CD4-positive, alpha-beta T cell treated with Interleukin-4 for 1 hour (primary cell): ENCODE results near the gene NTM.

Source experiments
- DNase-seq, 2 donors: peaks; one replicate each; pipeline ENCODE4 v3.0.0-alpha.2; 2020 to 2022

Gene NTM

DNA sequence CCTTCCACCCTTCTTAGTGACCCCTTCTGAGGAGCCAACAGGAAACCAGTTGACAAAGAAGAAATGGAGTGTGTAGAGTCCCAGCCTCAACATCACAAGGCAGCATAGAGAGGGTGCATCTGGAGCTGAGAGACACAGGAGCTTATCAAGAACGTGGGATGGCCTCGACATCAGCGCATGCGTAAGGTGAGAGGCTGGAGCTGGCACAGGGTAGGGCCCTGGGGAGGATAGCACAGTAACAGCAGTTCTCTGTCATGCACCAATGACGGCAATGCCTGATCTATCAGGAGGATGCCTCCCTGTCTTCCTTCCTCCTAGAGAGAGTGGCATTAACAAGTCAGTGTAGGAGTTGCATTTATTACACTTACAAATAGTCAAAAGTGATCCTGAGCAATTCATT lies 426.1 kb downstream of the NTM start:
- DNase-seq, result no peak

DNA sequence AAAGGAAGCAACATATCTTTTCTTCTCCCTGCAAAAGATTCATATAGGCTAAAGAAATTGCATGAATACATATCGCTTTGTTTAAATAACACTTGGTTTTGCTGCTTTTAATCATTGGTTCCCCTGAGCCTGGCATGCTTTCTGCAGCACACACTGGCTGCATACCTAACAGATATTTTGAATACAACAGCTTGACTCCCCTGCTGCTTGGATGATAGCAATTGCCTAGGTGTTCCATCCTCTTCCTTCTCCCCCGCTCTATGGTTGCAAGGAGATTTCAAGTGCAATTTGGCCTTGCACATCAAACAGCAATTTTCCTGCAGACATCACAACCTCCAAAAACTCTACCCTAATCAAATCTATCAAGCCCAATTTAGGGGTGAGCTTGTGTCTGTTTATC lies 430.0 kb downstream of the NTM start:
- DNase-seq, result no peak

- no peak for DNase-seq
These were observed 432.2 kb downstream of the NTM start for GRCh38 chr11:131802440-131803115.

DNA sequence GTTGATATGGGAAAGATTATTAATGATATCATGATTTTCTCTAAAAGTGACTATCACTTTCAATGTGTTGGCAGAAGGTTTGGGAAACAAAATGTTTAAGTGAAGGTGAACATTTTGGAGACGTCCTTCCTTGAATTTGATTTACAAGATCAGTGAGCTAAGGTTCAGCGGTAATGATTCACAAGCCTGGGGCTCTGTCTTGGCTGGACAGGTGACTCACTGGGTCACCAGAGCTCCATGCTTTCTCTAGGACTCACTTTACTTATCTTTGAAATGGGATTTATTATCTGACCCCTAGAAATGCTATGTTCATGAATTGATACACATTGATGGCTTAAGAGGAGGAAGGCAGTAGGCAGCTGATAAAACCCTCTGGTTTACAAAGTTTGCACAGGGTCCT lies 437.5 kb downstream of the NTM start:
- DNase-seq, result no peak

DNA sequence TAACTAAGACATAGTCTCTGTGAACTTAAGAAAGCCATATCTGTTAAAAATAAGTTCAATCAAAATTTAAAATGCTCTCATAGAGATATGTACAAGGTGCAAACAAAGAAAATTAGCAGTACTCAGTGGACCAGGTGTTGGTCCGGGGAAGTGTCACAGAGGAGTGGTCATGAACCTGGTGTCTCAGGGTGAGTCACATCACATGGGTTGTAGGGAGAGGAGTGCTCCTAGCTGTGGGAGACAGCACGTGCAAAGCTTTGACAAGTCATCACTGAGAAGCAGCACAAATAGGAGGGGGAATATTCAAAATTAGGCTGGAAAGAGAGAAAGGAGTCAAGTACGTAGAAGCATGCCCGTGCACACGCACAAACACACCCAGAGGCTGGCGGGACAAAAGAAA lies 438.1 kb downstream of the NTM start:
- DNase-seq, result no peak

DNA sequence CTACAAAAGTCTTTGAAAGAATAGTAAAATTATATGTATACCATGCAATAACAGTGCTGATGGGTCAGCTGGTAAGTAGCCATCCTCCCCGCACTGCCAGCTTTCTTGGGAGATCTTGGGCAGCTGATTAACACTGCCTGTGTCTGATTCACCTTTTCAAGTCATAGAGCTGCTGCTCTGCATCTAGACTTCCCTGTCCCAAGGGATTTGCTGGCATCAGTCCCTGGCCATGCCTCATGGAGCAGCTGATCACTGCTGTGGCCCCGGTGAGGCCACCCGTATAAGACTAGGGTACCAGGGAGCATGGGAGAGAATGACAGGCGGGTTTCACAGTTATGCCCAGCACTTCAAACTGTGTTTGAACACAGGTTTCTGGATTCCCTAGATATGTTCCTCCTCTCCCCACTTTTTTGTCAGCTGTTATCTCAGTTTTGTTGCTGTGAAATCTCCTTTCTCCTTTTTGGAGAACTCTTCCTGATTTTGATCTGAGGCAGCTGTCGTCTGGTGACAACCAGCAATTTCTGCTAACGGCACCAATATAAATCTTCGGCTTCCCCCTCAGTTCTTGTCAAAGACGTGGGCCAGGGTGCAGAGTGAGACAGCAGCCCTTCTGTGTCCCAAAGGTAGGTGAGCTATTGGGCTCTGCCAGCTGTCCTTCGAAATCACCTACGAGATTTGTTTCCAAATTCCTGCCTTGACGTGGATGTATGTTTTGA lies 438.9 kb downstream of the NTM start:
- no peak for DNase-seq

DNA sequence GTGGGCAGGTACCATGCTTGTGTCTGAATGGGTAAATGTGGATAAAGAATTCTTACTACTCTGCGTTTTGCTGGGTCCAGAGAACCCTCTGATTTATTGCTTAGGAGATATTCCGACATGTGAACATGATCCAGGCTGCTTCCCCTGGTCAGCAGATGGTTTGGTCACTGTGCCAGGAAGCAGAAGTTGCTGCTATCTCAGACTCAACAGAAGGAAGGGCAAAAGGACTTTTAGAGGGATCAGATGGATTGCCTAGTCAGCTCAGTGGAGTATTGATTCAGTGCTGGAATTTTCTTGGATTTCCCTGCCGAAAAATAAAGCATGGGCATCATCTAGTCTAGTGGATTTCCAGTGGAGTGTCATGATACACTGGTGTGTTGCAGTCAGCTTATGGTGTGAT lies 440.1 kb downstream of the NTM start:
- DNase-seq, result no peak

DNA sequence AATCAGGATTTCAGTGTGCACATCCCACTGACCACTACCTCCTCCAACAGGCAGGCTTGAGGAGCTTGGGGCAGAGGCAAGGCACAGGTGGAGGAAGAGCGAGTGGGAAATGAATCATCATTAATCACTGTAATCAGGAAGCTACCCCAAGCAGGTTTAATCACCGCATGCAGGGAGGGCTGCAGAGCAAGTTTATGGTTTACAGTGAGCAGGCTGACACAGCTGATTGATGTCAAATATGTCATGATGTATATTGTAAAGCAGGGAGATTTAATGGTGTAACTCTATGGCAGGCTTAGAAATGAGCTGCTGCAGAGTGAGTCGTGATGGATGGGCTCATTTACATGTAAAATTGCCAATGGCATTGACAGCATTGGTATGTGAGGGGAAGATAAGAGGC lies 441.0 kb downstream of the NTM start:
- DNase-seq, result no peak

DNA sequence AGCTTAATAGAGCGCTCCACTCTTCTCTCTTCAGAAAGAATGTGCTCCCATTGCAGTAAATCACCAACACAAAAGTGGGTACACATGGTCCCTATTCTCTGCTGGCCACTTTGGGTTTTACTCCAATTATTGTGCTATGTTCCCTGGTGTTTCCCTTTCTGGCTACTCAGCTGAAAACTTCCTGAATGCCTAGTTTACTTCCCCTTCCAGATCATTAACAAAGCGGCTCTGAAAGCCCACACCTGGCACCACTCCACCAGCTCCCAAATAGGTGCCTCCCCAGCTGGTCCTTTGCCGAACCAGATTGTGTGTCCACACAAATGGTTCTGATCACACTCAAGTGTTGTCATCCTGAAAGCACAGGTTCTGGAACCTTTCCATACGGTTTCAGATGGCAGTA lies 443.7 kb downstream of the NTM start:
- DNase-seq, result no peak

GRCh38 chr11:131815590-131815989 lies 445.2 kb downstream of the NTM start:
- no peak for DNase-seq

DNA sequence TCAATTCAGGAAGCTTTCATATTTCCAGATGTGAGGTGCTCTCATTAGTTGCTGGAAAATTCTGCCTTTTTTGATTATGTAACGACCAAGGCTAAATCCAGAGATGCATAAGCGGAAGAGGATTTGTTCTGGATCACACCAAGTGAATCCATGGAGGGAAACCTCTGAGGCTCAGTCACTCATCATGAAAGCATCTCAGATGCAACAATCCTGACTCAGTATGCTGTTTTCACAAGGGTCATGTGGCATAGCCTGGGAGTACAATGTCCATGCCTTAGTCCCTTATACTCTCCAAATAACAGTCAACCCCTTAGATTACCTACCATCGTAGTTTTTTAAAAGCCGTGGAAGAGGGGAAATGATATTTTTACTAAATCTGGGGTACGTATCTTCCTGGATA lies 445.6 kb downstream of the NTM start:
- DNase-seq, result no peak

GRCh38 chr11:131817687-131818188 lies 447.3 kb downstream of the NTM start:
- DNase-seq, result no peak

DNA sequence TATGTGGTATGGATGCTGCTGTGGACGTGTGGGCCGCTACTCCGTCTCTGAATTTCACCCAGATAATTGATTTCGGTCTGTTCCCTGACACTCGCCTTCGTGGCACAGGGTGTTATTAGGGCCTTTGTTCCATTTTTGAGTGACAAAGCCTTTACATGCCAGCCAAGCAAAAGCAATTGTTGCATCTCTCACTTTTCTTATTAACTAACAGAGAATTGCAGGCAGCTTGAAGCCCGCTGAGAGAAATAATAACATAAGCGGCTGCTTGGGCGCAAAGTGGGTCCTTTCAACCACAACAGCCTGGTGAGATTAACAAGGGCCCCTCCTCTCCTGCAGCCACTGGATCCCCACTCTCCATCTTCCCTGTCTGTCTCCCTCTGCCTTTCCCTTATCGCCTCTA lies 449.4 kb downstream of the NTM start:
- no peak for DNase-seq

DNA sequence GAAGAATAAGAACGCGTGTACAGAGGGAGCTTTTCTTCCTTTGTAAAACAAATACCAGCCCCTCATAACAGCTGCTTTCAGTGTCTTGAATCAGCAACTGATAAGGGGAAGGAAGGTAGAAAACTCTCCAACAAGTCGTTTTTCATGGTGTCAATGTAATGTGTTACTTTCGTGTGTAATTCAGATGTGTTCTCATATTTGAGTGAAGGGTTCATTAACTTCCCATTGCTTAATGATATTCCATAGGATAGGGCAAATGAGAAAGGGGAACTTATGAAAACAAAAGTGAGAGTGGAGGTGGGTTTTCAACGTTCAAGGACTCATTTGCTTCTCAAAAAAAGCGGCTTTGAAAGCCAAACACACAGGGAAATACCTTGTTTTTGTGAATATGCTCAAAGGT lies 452.1 kb downstream of the NTM start:
- DNase-seq, result no peak

- no peak for DNase-seq
These were observed 453.4 kb downstream of the NTM start for GRCh38 chr11:131823772-131824171.

DNA sequence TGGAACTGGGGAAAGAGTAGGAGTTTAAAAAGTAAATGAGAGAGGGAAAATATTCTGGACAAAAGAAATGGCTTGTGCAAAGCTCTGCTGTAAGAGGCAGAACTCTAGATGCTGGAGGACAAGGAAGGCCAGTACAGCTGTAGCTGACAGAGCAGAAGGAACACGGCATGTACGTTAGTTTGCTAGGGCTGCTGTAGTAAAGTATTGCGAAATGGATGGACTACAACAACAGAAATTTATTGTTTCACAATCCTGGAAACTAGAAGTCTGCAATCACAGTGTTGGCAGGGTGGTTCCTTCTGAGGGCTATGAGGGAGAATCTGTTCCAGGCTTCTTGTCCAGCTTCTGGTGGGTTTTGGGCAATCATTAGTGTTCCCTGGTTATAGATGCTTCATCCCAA lies 454.4 kb downstream of the NTM start:
- DNase-seq, result no peak

- DNase-seq, result no peak
These were observed 457.0 kb downstream of the NTM start for GRCh38 chr11:131827430-131827829.

DNA sequence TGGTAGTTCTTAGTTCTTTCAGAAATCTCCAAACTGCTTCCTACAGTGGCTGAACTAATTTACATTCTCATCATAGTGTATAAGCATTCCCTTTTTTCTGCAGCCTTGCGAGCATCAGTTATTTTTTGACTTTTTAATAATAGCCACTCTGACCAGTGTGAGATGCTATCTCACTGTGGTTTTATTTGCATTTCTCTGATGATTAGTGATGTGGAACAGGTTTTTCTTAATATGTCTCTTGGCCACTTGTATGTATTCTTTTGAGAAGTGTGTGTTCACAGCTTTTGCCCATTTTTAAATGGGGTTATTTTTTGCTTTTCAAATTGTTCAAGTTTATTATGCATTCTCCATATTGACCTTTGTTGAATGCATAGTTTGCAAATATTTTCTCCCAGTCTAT lies 459.3 kb downstream of the NTM start:
- DNase-seq, result no peak

DNA sequence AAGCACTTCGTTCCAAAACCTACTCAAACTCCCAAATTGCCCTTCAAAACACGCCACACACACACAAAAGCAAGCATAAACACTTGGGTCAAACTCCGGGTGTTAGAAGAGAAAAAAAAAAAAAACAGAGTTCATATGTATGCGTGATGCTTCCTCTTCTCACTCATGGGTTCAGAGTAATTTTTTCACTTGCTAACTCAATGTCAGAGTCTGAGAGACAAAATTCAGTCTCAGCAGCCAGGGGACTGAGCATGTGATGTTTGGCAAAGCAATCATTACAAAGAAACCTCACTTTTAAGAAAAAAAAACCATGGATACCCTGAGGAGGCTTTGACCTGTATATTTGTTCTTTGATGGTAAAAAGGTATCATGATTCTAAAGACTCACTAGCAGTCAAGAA lies 461.7 kb downstream of the NTM start:
- DNase-seq, result no peak

DNA sequence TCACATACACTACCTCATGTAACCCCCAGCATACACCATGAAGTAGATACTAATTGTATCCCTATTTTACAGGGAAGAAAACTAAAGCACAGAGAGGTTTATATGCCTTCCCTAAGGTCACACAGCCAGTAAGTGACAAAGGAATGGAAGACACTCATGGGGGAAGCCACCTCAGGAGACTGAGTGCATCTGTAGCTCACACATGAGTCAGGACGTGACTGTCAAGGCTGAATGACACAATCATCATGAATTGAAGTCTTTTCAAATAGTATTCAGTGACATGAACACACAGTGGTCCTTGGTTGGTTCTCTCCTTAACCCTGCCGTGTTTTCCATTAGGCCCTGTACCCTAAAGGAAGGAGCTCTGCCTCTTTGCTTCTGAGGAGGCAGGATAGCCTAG lies 463.0 kb downstream of the NTM start:
- no peak for DNase-seq

GRCh38 chr11:131837562-131837961 lies 467.1 kb downstream of the NTM start:
- DNase-seq, result no peak

DNA sequence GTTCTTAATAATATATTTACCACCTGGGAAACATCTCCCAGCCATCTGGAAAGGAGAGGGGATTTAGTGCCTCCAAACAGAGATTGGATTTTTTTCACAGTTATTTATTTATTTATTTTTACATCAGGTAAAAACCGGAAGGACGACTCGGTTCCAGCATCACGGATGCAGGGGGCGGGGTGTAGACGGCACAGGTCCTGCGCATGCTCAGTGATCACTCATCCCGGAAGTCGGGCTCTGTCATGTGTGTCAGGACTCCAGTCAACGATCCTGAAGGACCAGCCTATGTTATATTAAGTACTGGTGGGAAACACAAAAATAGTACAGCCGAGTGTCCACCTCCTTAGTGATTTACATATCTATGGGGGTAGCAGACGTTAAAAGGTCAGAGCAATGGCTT lies 467.6 kb downstream of the NTM start:
- no peak for DNase-seq

- DNase-seq, result no peak
These were observed 468.9 kb downstream of the NTM start for GRCh38 chr11:131839326-131839725.

- no peak for DNase-seq
These were observed 470.1 kb downstream of the NTM start for GRCh38 chr11:131840545-131840944.

GRCh38 chr11:131841028-131841427 lies 470.6 kb downstream of the NTM start:
- no peak for DNase-seq
